HEK293 (cell line): ENCODE results near the gene MUS81.

ENCODE experiments used
- RBAK ChIP-seq: fragments of 450-650 bp; formaldehyde crosslinking; IDR thresholded peaks from 2 replicates; pipeline ENCODE4 v1.5.1; 2016; ENCODE audit warnings: missing biosample characterization, missing genetic modification characterization
- ZNF184 ChIP-seq: fragments of 450-650 bp; IDR thresholded peaks from 2 replicates; pipeline ENCODE4 v1.5.1; 2018; ENCODE audit warnings: missing biosample characterization, mild to moderate bottlenecking, missing genetic modification characterization
- ZNF23 ChIP-seq: fragments of 450-650 bp; formaldehyde crosslinking; IDR thresholded peaks from 2 replicates; pipeline ENCODE4 v1.5.1; 2016; ENCODE audit warnings: missing biosample characterization, missing genetic modification characterization, borderline replicate concordance
- ZNF510 ChIP-seq: fragments of 450-650 bp; formaldehyde crosslinking; IDR thresholded peaks from 2 replicates; pipeline ENCODE4 v1.5.1; 2018; ENCODE audit warnings: mild to moderate bottlenecking, missing genetic modification characterization, missing biosample characterization; ENCODE audit not compliant: insufficient replicate concordance
- TF ChIP-seq, protein P1 (sequence below): fragments of 450-650 bp; formaldehyde crosslinking; IDR thresholded peaks from 2 replicates; pipeline ENCODE4 v1.5.1; 2016; ENCODE audit warnings: missing biosample characterization, missing genetic modification characterization

DNA sequence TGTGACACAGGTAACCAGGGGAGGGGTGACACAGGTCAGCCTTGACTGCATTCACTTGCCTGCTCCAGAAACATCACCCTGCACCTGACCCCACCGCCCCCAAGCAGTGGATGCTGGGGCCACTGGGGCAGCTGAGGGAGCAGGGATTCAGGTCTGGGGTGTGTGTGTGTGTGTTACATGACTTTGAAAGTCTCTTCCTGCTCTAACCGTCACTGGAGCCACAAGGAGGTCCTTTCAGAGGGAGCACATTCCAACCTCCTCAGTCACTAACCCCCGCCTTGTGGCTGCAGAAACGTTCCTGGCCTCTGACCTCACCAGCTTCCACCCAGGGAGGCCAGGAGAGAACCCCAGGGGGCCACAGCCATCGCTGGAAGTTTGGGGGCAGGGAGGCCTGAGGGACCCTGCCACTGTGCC is 42.8 kb downstream of the MUS81 start:
- TF ChIP-seq ZNF23 (tag by site-specific recombination) (no peak), ZNF184 (tag by site-specific recombination) (no peak), RBAK (tag by site-specific recombination) (no peak), ZNF510 (tag by site-specific recombination) (no peak)
- TF ChIP-seq, protein P1, sequence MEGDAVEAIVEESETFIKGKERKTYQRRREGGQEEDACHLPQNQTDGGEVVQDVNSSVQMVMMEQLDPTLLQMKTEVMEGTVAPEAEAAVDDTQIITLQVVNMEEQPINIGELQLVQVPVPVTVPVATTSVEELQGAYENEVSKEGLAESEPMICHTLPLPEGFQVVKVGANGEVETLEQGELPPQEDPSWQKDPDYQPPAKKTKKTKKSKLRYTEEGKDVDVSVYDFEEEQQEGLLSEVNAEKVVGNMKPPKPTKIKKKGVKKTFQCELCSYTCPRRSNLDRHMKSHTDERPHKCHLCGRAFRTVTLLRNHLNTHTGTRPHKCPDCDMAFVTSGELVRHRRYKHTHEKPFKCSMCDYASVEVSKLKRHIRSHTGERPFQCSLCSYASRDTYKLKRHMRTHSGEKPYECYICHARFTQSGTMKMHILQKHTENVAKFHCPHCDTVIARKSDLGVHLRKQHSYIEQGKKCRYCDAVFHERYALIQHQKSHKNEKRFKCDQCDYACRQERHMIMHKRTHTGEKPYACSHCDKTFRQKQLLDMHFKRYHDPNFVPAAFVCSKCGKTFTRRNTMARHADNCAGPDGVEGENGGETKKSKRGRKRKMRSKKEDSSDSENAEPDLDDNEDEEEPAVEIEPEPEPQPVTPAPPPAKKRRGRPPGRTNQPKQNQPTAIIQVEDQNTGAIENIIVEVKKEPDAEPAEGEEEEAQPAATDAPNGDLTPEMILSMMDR, result no peak
